ENCODE data around the gene FNDC11.

DNA sequence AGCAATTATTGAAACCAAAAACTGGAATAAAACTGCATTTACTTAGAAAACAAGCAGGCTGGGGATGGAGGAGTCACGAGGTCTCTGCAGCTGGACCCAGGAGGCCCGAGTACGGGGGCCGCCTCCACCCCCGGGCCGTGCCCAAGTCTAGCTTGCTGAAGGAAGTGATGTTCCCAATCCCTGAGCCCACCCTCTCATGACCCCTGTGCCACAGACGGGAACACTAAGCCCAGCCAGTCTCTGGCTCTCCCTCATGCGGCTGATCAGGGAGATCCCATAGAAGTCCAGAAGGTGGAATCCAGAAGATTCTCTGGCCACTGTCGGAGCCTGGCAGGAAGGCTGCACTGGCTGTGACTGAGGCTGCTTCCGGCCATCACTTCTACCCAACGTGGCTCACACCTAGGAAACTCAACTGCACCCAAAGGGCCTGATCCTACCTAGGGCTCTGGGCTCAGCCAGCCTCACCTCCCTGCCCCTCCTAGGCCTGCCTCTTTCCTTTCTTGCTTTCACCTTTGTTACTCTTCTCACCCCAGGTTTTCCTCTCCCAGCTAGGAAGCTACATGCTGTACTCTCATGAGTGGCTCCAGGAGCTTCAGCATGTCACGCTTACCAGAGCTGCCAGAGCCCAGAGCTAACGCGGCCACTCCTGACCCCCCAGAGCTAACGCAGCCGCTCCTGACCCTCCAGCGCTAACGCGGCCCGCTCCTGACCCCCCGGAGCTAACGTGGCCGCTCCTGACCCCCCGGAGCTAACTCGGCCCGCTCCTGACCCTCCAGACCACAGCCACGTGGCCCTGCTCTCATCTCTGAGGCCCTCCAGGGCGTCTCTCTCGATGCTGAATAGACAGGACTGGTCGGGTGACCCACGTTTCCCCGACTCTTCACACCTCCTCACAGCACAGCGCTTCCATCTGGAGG lies 44.8 kb downstream of the FNDC11 start:
- TF ChIP-seq, protein P1, sequence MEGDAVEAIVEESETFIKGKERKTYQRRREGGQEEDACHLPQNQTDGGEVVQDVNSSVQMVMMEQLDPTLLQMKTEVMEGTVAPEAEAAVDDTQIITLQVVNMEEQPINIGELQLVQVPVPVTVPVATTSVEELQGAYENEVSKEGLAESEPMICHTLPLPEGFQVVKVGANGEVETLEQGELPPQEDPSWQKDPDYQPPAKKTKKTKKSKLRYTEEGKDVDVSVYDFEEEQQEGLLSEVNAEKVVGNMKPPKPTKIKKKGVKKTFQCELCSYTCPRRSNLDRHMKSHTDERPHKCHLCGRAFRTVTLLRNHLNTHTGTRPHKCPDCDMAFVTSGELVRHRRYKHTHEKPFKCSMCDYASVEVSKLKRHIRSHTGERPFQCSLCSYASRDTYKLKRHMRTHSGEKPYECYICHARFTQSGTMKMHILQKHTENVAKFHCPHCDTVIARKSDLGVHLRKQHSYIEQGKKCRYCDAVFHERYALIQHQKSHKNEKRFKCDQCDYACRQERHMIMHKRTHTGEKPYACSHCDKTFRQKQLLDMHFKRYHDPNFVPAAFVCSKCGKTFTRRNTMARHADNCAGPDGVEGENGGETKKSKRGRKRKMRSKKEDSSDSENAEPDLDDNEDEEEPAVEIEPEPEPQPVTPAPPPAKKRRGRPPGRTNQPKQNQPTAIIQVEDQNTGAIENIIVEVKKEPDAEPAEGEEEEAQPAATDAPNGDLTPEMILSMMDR (conservative IDR thresholded peaks at IDR 0.05; ENCODE audit: low read length), result no peak
- TF ChIP-seq EZH2phosphoT487 (IDR thresholded peaks at IDR 0.05; ENCODE audit: borderline replicate concordance, low read depth, low read length), result no peak
